Astrocyte of the cerebellum (primary cell): Measurements from ENCODE around the gene IRAK2.
"Not testable (repeated sequence)": the region's sequence is repeated elsewhere in the genome, so short reads cannot be mapped to it uniquely, and the experiment has no call there.

ENCODE experiments used
- DNase-seq: peaks from one replicate; pipeline ENCODE4 v3.0.0-alpha.2; 2011; ENCODE audit warnings: low read depth
- H3K4me3 ChIP-seq: 2 replicates; pipeline ENCODE4 v1.5.1; 2011; ENCODE audit warnings: mild to moderate bottlenecking, low read depth, low read length, moderate library complexity
- in situ Hi-C: cut with HindIII; loops from 2 replicates; pipeline ENCODE4 v1.10.0; 2017; ENCODE audit warnings: low sequenced_read_pairs
- TF ChIP-seq, protein P1 (sequence below): IDR thresholded peaks from 2 replicates; pipeline ENCODE4 v1.5.1; 2012; ENCODE audit warnings: low read length, low read depth, moderate library complexity, mild to moderate bottlenecking; ENCODE audit errors: missing control alignments

IRAK2 gene

DNA sequence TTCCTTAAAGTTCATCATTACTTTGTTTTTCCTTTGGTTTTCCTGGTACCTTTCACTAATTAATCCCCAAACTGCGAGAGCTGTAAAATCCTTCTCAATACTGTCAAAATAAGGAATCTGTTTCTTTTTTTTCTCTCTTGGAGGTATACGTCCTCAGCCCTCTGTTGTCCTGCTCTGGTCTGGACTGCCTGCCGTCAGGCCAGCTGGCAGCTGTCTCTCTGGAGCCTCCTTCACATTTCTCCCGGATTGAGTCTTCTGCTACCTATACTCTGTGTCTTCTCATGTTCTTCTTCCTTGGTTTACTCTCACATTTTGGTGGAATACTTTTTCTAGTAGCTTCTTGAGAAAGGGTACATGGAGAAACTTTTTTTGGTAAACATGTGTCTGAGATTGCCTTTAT lies 97.3 kb downstream of the IRAK2 start:
- no peak for DNase-seq
- H3K4me3 ChIP-seq, result no peak overlapping the region
- TF ChIP-seq, protein P1, sequence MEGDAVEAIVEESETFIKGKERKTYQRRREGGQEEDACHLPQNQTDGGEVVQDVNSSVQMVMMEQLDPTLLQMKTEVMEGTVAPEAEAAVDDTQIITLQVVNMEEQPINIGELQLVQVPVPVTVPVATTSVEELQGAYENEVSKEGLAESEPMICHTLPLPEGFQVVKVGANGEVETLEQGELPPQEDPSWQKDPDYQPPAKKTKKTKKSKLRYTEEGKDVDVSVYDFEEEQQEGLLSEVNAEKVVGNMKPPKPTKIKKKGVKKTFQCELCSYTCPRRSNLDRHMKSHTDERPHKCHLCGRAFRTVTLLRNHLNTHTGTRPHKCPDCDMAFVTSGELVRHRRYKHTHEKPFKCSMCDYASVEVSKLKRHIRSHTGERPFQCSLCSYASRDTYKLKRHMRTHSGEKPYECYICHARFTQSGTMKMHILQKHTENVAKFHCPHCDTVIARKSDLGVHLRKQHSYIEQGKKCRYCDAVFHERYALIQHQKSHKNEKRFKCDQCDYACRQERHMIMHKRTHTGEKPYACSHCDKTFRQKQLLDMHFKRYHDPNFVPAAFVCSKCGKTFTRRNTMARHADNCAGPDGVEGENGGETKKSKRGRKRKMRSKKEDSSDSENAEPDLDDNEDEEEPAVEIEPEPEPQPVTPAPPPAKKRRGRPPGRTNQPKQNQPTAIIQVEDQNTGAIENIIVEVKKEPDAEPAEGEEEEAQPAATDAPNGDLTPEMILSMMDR, result no peak
- in situ Hi-C loops, result loop anchor here (5.0 kb wide), 1 partner anchor 70 kb away; no protein-coding TSS in a partner anchor

DNA sequence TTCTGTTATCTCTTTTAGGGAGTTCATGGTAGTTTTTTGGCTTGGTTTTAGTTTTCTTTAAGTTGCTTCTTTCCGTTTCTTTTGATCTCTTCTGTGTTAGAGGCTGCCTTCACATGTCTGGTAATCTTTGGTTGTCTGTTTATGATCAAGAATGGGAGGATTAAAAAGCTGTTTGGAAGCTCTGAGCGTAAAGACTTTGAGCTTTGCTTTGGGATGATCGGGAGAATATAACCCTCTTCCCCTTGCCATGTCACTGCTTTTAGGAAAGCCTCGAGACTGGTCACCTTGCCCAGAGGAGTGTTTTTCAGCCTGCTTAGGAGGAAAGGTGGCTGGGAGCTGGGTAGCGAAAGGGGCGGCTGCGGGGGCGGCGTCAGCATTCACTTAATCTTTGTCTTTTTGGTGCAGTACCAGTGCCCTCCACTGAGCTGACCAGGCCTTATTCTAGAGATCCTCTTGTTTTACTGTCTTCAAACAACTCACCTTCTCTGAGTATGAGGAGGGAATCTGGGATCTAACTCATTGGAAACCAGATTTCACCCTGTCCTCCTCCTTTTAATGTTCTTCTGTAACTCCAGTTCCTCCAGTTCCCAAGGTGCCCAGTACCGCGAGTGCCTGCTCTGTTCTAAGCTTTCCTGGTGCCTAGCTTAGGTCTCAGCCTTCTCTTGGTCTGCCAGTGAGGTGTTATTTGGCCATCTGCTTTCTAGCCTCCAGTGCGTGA lies 99.1 kb downstream of the IRAK2 start:
- in situ Hi-C loops, result loop anchor here (5.0 kb wide), 1 partner anchor 72 kb away; no protein-coding TSS in a partner anchor
- no peak overlapping the region for H3K4me3 ChIP-seq
- no peak for DNase-seq
- TF ChIP-seq, protein P1, result peak; percentile 59

DNA sequence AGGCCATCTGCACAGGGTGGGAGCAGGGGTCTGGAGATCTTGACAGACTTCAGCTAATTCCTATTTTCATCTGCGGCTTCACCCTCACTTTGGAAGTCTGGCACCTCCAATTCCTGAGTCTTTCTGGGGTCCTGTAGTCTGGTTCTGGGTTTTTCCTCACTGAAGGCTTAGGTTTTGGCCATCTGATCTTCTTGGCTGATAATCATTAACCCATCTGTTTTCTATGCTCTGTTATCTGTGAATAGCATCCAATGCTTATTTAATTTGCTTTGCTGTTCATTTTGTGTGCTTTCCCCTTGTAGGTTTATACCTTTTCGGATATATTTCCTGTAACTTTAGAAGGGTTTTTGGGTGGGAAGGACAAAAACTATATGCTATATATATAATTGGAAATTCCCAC lies 101.1 kb downstream of the IRAK2 start:
- no peak overlapping the region for H3K4me3 ChIP-seq
- in situ Hi-C loops, result no loop called here
- no peak for DNase-seq
- TF ChIP-seq, protein P1, result no peak

DNA sequence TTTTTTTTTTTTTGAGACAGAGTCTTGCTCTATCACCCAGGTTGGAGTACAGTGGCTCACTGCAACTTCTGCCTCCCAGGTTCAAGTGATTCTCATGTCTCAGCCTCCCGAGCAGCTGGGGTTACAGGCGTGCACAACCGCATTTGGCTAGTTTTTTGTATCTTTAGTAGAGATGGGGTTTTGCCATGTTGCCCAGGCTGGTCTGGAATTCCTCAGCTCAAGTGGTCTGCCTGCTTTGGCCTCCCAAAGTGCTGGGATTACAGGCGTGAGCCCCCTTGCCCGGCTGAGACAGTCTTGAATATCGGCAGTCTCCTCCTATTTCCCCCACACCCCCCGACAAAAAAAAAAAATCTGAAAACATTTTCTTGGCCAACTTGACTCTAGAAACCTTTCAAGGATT lies 102.2 kb downstream of the IRAK2 start:
- DNase-seq, in situ Hi-C loops, H3K4me3 ChIP-seq: not testable (repeated sequence)

DNA sequence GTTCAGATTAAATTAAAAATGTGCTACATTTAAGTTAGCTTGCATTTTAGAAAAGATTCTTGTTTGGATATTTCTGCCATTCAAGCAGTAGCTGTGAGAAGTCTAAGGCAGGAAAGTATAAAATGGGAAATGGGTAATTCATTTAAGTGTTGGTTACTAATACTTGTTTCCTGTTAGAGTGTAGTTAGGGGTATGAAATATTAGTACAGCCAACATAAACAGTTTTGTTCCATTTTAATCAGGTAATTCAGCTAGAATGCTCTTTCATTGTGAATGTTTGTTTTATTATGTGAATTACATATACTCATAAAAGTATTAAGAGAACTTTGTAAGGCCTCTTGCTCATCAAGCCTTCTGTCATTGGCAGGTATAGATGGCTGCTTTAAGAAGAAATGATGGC lies 103.4 kb downstream of the IRAK2 start:
- in situ Hi-C loops, result no loop called here
- TF ChIP-seq, protein P1, result no peak
- no peak overlapping the region for H3K4me3 ChIP-seq
- no peak for DNase-seq

DNA sequence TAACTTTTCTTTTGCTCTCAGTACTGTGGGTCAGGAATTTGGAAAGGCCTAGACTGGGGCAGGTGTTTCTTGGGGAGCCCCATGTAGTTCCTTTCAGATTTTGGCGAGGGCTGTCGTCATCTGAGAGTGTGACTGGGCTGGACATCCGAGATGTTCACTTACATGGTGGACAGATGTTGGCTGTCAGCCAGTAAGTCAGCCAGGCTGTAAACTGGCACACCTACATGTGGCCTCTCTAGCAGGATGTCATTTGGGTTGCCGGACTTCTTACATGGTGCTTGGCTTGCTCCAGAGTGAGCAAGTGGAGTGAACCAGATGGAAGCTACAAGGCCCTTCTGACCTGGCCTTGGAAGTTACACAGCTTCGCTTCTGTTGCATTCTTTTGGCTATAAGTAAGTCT lies 104.2 kb downstream of the IRAK2 start:
- DNase-seq, result no peak
- no peak overlapping the region for H3K4me3 ChIP-seq
- in situ Hi-C loops, result no loop called here
- TF ChIP-seq, protein P1, result no peak

DNA sequence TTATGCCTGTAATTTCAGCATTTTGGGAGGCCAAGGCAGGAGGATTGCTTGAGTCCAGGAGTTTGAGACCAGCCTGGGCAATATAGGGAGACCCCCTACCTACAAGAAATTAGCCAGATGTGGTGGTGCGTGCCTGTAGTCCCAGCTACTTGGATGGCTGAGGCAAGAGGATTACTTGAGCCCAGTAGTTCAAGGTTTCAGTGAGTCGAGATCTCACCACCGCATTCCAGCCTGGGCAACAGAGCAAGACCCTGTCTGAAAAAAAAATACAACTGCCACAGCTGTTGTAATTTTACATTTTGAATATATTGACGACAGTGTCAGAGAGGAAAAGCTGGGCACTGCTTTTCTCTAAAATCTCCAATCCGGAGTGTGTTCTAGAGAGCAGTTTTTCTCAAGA lies 104.7 kb downstream of the IRAK2 start:
- no peak overlapping the region for H3K4me3 ChIP-seq
- no peak for DNase-seq
- TF ChIP-seq, protein P1, result no peak
- in situ Hi-C loops, result no loop called here

DNA sequence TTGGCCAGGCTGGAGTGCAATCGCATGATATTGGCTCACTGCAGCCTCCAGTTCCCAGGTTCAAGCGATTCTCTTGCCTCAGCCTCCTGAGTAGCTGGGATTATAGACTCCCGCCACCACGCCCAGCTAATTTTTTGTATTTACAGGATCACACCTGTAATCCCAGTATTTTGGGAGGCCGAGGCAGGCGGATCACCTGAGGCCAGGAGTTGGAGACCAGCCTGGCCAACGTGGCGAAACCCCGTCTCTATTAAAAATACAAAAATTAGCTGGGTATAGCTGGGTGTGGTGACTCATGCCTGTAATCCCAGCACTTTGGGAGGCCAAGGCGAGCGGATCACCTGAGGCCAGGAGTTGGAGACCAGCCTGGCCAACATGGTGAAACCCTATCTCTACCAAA lies 107.8 kb downstream of the IRAK2 start:
- DNase-seq, in situ Hi-C loops: not testable (repeated sequence)

More for the DNA sequence above, 107.8 kb downstream of the IRAK2 start:
- not testable (repeated sequence) for H3K4me3 ChIP-seq
